ENCODE measurements around the gene FAM149A.

Gene FAM149A

GRCh38 chr4:186074189-186074588 is 30.3 kb upstream of the FAM149A start:
- Histone ChIP-seq H3K9me3 (ENCODE audit: control insufficient read depth, insufficient read depth, low read depth, low read length) (no peaks in the 10 kb centered on the region), H3K4me1 (ENCODE audit: control insufficient read depth, insufficient read depth, low read length) (no peaks in the 10 kb centered on the region), H3K4me3 (ENCODE audit: low read depth, low read length) (no peak overlapping the region), H3K36me3 (ENCODE audit: control insufficient read depth in 2 of 2, insufficient read depth in 1 of 2, low read length in 2 of 2) (no peaks in the 10 kb centered on the region), H3K27ac (ENCODE audit: extremely low read depth, low read depth, low read length) (no peak overlapping the region)
- ChIA-PET CTCF (no interaction called here), POLR2A (no interaction called here)
- TF ChIP-seq ZNF701 (tag by site-specific recombination; IDR thresholded peaks at IDR 0.05) = no peak
- TF ChIP-seq ZFP3 (tag by site-specific recombination; IDR thresholded peaks at IDR 0.05; ENCODE audit: low read depth) = no peak
- no peak for TF ChIP-seq ZNF132 (tag by site-specific recombination; IDR thresholded peaks at IDR 0.05; ENCODE audit: borderline replicate concordance)
- TF ChIP-seq ZFP37 (tag by site-specific recombination; IDR thresholded peaks at IDR 0.05) = no peak
- TF ChIP-seq ZNF221 (tag by site-specific recombination; IDR thresholded peaks at IDR 0.05; ENCODE audit: borderline replicate concordance) = no peak
- no peak for TF ChIP-seq MYNN (tag by site-specific recombination; IDR thresholded peaks at IDR 0.05; ENCODE audit: borderline replicate concordance)
- no peak for TF ChIP-seq ZBTB6 (tag by site-specific recombination; IDR thresholded peaks at IDR 0.05)
- TF ChIP-seq ZNF37A (tag by site-specific recombination; IDR thresholded peaks at IDR 0.05) = no peak
- TF ChIP-seq ZSCAN5A (tag by site-specific recombination; IDR thresholded peaks at IDR 0.05) = no peak
- TF ChIP-seq ATF2 (tag by site-specific recombination; IDR thresholded peaks at IDR 0.05; ENCODE audit: low read depth) = no peak
- TF ChIP-seq GLIS2 (tag by site-specific recombination; IDR thresholded peaks at IDR 0.05) = no peak
- TF ChIP-seq OSR2 (tag by site-specific recombination; IDR thresholded peaks at IDR 0.05) = no peak
- TF ChIP-seq ZNF777 (tag by site-specific recombination; IDR thresholded peaks at IDR 0.05; ENCODE audit: borderline replicate concordance) = no peak
- TF ChIP-seq ZNF621 (tag by site-specific recombination; IDR thresholded peaks at IDR 0.05) = no peak
- no peak for TF ChIP-seq GLI4 (tag by site-specific recombination; IDR thresholded peaks at IDR 0.05)
- TF ChIP-seq ZNF114 (tag by site-specific recombination; IDR thresholded peaks at IDR 0.05) = no peak

- CTCF ChIA-PET = interaction anchor here (0.6 to 1.5 kb wide), 6 partner anchors 10 to 508 kb away, joined by 3 to 4 read pairs (median 4); partner anchors contain the start of gene TLR3
- no peak overlapping the region for H3K27ac ChIP-seq (ENCODE audit: extremely low read depth, low read depth, low read length)
- peak overlapping the region; percentile 10 for H3K4me3 ChIP-seq (ENCODE audit: low read depth, low read length)
- H3K4me1 ChIP-seq (ENCODE audit: control insufficient read depth, insufficient read depth, low read length) = no peaks in the 10 kb centered on the region
- H3K36me3 ChIP-seq (ENCODE audit: control insufficient read depth in 2 of 2, insufficient read depth in 1 of 2, low read length in 2 of 2) = no peaks in the 10 kb centered on the region
- no peaks in the 10 kb centered on the region for H3K9me3 ChIP-seq (ENCODE audit: control insufficient read depth, insufficient read depth, low read depth, low read length)
- POLR2A ChIA-PET = no interaction called here
- no peak for TF ChIP-seq ZNF324 (tag by site-specific recombination; IDR thresholded peaks at IDR 0.05)
- peak; percentile 32; the same call in 1 of the 2 replicates for TF ChIP-seq EGR2 (tag by site-specific recombination; IDR thresholded peaks at IDR 0.05; ENCODE audit: low read depth)
- no peak for TF ChIP-seq OVOL3 (tag by site-specific recombination; IDR thresholded peaks at IDR 0.05)
- TF ChIP-seq ZNF223 (tag by site-specific recombination; IDR thresholded peaks at IDR 0.05) = no peak
- TF ChIP-seq GLIS2 (tag by site-specific recombination; IDR thresholded peaks at IDR 0.05) = peak; percentile 22; the same call in 1 of the 2 replicates
- TF ChIP-seq SP7 (tag by site-specific recombination; IDR thresholded peaks at IDR 0.05) = 0 out of 2 replicates have a peak, but pooled peaks have one; percentile 32
- TF ChIP-seq PRDM6 (tag by site-specific recombination; IDR thresholded peaks at IDR 0.05) = no peak
- TF ChIP-seq TRIM28 (IDR thresholded peaks at IDR 0.05; ENCODE audit: borderline replicate concordance, low read length) = 0 out of 2 replicates have a peak, but pooled peaks have one; percentile 18
- TF ChIP-seq ZNF266 (tag by site-specific recombination; IDR thresholded peaks at IDR 0.05; ENCODE audit: low read depth) = no peak
- TF ChIP-seq ZNF335 (tag by site-specific recombination; conservative IDR thresholded peaks at IDR 0.05) = peak; percentile 53
- 0 out of 2 replicates have a peak, but pooled peaks have one; percentile 23 for TF ChIP-seq ZBTB17 (tag by site-specific recombination; IDR thresholded peaks at IDR 0.05)
- TF ChIP-seq PRDM10 (tag by site-specific recombination; IDR thresholded peaks at IDR 0.05) = peak; percentile 54; the same call in 1 of the 2 replicates
Measured at GRCh38 chr4:186078981-186079638, 25.4 kb upstream of the FAM149A start.

All from HEK293 (cell line).